ENCODE measurements around the gene PPP1R14C. TPM values are rescaled to one million over a fixed set of nuclear protein-coding genes. Genes with fewer than 3 reads are reported as not detected.
"Not testable (repeated sequence)": the region's sequence is repeated elsewhere in the genome, so short reads cannot be mapped to it uniquely, and the experiment has no call there.

PPP1R14C gene
- total and polyA plus RNA-seq, 10 of the 15 experiments (the other 5 are each of a cell fraction or from before 2014, with no cell fraction given), result 0.07 to 1.6 (median 0.13) TPM; not detected in 4

DNA sequence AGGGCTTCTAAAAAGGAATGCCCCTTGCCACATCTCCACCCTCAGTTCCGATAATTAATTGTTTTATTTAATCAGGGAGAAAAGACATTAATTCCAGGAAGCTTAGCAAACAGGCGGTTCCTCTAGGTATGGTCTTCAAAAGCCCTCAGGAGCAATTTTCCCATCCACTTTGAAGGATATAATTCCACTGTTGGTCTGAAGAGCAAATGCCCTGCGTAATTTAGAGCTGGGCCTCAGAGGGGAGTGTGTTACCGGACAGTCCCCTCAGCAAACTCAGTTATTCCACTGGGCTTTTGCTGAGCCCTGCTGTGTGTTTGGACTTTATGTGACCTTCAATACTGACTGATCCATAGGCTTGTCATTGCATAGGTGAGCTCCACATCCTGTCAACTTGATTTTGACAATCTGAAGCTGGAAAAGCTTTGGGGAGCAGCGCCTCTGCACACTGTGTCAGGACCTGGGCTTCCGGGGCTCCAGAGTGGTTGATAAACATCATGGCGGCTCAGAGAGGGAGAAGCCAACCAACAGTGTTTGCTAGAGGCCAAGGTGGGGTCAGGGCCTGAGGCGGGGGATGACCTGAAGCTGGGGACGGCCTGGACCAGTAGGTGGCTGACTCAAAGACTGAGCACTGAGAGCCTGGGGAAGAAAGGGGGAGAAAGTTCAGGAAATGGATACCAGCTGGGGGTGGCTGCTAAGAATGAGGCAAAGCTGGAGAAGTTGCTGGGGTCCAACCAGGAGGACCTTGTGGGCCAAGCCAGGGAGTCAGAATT is 43.5 kb downstream of the PPP1R14C start (continued):
- TF ChIP-seq, protein P1, sequence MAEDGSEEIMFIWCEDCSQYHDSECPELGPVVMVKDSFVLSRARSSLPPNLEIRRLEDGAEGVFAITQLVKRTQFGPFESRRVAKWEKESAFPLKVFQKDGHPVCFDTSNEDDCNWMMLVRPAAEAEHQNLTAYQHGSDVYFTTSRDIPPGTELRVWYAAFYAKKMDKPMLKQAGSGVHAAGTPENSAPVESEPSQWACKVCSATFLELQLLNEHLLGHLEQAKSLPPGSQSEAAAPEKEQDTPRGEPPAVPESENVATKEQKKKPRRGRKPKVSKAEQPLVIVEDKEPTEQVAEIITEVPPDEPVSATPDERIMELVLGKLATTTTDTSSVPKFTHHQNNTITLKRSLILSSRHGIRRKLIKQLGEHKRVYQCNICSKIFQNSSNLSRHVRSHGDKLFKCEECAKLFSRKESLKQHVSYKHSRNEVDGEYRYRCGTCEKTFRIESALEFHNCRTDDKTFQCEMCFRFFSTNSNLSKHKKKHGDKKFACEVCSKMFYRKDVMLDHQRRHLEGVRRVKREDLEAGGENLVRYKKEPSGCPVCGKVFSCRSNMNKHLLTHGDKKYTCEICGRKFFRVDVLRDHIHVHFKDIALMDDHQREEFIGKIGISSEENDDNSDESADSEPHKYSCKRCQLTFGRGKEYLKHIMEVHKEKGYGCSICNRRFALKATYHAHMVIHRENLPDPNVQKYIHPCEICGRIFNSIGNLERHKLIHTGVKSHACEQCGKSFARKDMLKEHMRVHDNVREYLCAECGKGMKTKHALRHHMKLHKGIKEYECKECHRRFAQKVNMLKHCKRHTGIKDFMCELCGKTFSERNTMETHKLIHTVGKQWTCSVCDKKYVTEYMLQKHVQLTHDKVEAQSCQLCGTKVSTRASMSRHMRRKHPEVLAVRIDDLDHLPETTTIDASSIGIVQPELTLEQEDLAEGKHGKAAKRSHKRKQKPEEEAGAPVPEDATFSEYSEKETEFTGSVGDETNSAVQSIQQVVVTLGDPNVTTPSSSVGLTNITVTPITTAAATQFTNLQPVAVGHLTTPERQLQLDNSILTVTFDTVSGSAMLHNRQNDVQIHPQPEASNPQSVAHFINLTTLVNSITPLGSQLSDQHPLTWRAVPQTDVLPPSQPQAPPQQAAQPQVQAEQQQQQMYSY (CRISPR knock-in tag; IDR thresholded peaks at IDR 0.05), result no peak
- TF ChIP-seq YBX1 (IDR thresholded peaks at IDR 0.05) (no peak), RUNX3 (IDR thresholded peaks at IDR 0.05; ENCODE audit: low read length) (no peak), SMAD1 (IDR thresholded peaks at IDR 0.05; ENCODE audit: low read depth, partially characterized antibody) (no peak), ZNF207 (IDR thresholded peaks at IDR 0.05; ENCODE audit: borderline replicate concordance) (no peak), MTA2 (IDR thresholded peaks at IDR 0.05; ENCODE audit: low read depth) (no peak), TCF12 (IDR thresholded peaks at IDR 0.05; ENCODE audit: low read depth, low read length) (no peak), SMARCA5 (IDR thresholded peaks at IDR 0.05) (no peak)
- TF ChIP-seq, protein P2, sequence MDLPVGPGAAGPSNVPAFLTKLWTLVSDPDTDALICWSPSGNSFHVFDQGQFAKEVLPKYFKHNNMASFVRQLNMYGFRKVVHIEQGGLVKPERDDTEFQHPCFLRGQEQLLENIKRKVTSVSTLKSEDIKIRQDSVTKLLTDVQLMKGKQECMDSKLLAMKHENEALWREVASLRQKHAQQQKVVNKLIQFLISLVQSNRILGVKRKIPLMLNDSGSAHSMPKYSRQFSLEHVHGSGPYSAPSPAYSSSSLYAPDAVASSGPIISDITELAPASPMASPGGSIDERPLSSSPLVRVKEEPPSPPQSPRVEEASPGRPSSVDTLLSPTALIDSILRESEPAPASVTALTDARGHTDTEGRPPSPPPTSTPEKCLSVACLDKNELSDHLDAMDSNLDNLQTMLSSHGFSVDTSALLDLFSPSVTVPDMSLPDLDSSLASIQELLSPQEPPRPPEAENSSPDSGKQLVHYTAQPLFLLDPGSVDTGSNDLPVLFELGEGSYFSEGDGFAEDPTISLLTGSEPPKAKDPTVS (IDR thresholded peaks at IDR 0.05; ENCODE audit: low read depth, low read length), result no peak
- TF ChIP-seq, protein P3, sequence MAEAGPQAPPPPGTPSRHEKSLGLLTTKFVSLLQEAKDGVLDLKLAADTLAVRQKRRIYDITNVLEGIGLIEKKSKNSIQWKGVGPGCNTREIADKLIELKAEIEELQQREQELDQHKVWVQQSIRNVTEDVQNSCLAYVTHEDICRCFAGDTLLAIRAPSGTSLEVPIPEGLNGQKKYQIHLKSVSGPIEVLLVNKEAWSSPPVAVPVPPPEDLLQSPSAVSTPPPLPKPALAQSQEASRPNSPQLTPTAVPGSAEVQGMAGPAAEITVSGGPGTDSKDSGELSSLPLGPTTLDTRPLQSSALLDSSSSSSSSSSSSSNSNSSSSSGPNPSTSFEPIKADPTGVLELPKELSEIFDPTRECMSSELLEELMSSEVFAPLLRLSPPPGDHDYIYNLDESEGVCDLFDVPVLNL (IDR thresholded peaks at IDR 0.05; ENCODE audit: low read depth, low read length), result no peak

DNA sequence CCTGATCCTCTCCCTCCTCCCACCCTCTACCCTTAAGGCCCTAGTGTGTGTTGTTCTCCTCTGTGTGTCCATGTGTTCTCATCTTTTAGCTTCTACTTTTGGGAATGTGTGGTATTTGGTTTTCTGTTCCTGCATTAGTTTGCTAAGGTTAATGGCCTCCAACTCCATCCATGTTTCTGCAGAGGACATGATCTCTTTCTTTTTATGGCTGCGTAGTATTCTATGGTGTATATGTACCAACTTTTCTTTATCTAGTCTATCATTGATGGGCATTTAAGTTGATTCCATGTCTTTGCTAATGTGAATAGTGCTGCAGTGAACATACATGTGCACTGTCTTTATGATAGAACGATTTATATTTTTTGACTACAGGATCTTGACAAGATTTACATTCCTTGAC is 44.6 kb downstream of the PPP1R14C start:
- RAD21 ChIA-PET (ENCODE audit: unreplicated experiment); in situ Hi-C loops (cut with MboI); BruUV-seq (replicated peaks); H3K9ac ChIP-seq (ENCODE audit: control insufficient read depth, insufficient read depth, low read length); CTCF ChIA-PET; H4K20me1 ChIP-seq (ENCODE audit: control insufficient read depth, insufficient read depth); H3K27ac ChIP-seq (ENCODE audit: control insufficient read depth, insufficient read depth); H3K27me3 ChIP-seq (replicated peaks in 1 of 2; ENCODE audit: control insufficient read depth in 2 of 2, insufficient read depth in 2 of 2, low read length in 1 of 2); FAIRE-seq; H3K79me2 ChIP-seq (ENCODE audit: control insufficient read depth, insufficient read depth, low read length); POLR2A ChIA-PET; H3K36me3 ChIP-seq (ENCODE audit: control insufficient read depth in 2 of 2, insufficient read depth in 2 of 2, low read length in 1 of 2); H3K4me3 ChIP-seq; H3K4me1 ChIP-seq (ENCODE audit: control insufficient read depth, insufficient read depth, low read length); ATAC-seq; H3K4me2 ChIP-seq (ENCODE audit: control insufficient read depth, insufficient read depth); H3K9me3 ChIP-seq (replicated peaks; ENCODE audit: control insufficient read depth, insufficient read depth, low read length); DNase-seq (ENCODE audit: low read depth, low spot score); H2AFZ ChIP-seq (ENCODE audit: control insufficient read depth, low read depth, low read length): not testable (repeated sequence)
- intact Hi-C loops (cut with micrococcal nuclease; ENCODE audit: unreplicated experiment), result loop anchor here (5.0 kb wide), 1 partner anchor 105 kb away; no protein-coding TSS in a partner anchor
- 35% methylated on average over 2 of the region's 2 CpGs for WGBS (ENCODE audit: insufficient coverage, insufficient replicate concordance, low lambda C conversion rate, missing lambda C conversion rate)
- SMC1A ChIA-PET (ENCODE audit: uncharacterized antibody, unreplicated experiment), result interaction anchor here (1.3 kb wide), 1 partner anchor 107 kb away, joined by 3 read pairs; no protein-coding TSS in a partner anchor

Data from GM12878 (cell line).